ENCODE results near the gene POLR2E.

- TF ChIP-seq POLR2A (IDR thresholded peaks at IDR 0.05) (no peak), CTCF (IDR thresholded peaks at IDR 0.05 in 4 of 5, conservative IDR thresholded peaks at IDR 0.05 in 1 of 5) (no peak)
Observed at GRCh38 chr19:1084024-1084868, 10.9 kb downstream of the POLR2E start.
